ENCODE results near the gene COL5A1.

DNA sequence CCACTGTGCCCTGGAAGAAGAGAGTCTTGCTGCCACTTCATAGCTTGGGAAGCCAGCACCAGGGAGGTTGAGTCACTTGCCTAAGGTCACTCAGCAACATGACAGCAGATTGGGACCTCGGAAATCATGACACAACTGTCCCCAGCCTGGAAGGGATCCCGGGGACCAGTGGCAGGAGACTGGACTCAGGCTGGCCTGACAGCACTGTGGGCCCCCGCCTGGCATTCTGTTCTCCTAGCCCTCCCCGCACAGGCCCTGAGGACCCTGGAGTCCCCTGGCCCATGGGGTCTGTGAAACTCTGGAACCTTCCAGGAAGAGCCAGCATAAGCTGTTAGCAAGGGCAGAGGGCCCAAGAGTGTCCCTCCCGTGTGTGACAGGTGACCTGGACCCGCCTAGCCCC is 64.9 kb downstream of the COL5A1 start:
- no peak for TF ChIP-seq POLR2A (IDR thresholded peaks at IDR 0.05)
- TF ChIP-seq, protein P1, sequence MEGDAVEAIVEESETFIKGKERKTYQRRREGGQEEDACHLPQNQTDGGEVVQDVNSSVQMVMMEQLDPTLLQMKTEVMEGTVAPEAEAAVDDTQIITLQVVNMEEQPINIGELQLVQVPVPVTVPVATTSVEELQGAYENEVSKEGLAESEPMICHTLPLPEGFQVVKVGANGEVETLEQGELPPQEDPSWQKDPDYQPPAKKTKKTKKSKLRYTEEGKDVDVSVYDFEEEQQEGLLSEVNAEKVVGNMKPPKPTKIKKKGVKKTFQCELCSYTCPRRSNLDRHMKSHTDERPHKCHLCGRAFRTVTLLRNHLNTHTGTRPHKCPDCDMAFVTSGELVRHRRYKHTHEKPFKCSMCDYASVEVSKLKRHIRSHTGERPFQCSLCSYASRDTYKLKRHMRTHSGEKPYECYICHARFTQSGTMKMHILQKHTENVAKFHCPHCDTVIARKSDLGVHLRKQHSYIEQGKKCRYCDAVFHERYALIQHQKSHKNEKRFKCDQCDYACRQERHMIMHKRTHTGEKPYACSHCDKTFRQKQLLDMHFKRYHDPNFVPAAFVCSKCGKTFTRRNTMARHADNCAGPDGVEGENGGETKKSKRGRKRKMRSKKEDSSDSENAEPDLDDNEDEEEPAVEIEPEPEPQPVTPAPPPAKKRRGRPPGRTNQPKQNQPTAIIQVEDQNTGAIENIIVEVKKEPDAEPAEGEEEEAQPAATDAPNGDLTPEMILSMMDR (IDR thresholded peaks at IDR 0.05) = no peak

Data from esophagus squamous epithelium (tissue), 4 donors.